PC-9 (cell line): ENCODE measurements around the gene CALHM2. TPM values are rescaled to one million over a fixed set of nuclear protein-coding genes. Genes with fewer than 3 reads are reported as not detected.
A peak's percentile ranks its signal among the peaks of the same experiment; 100 is the strongest.
"Not testable (repeated sequence)": the region's sequence is repeated elsewhere in the genome, so short reads cannot be mapped to it uniquely, and the experiment has no call there.

ENCODE experiments used
- BruUV-seq: library from RNA; stranded (reverse); fragments of 400-500 nt; replicated peaks from 2 replicates; lab custom pipeline; 2021; lab: Mats Ljungman, UMichigan
- CTCF ChIA-PET: fragments of 300-600 bp; sonication (Branson Sonifier 250); formaldehyde crosslinking; loops from one replicate; lab custom pipeline; 2022; ENCODE audit warnings: antibody characterized with exemption; lab: Charles Lee
- POLR2A ChIA-PET: fragments of 300-600 bp; sonication (Branson Sonifier 250); formaldehyde crosslinking; loops from one replicate; lab custom pipeline; 2022; ENCODE audit warnings: antibody characterized with exemption; ENCODE audit not compliant: unreplicated experiment; lab: Charles Lee
- DNase-seq, 2 experiments: peaks; one replicate each; pipeline versions ENCODE4 v3.0.0 to v3.0.0-alpha.2; 2015 to 2022; ENCODE audit warnings: mixed read lengths in 1 of 2
- H2AFZ ChIP-seq: fragments of 200-600 bp; sonication (generic); 2 replicates; pipeline ENCODE4 v1.8.1; 2017; ENCODE audit warnings: antibody characterized with exemption
- H3F3A ChIP-seq: fragments of 200-600 bp; sonication (generic); 2 replicates; pipeline ENCODE4 v1.8.1; 2017; ENCODE audit warnings: antibody characterized with exemption, mild to moderate bottlenecking, low read depth; ENCODE audit not compliant: insufficient read depth
- H3K27ac ChIP-seq: fragments of 200-600 bp; sonication (generic); 2 replicates; pipeline ENCODE4 v1.6.1; 2016; ENCODE audit warnings: mixed run types
- H3K27me3 ChIP-seq: fragments of 200-600 bp; sonication (generic); 2 replicates; pipeline ENCODE4 v1.6.1; 2016; ENCODE audit warnings: low read depth, mixed run types; ENCODE audit not compliant: insufficient read depth
- H3K36me3 ChIP-seq: fragments of 200-600 bp; sonication (generic); 2 replicates; pipeline ENCODE4 v1.6.1; 2016; ENCODE audit warnings: low read depth, mixed run types
- H3K4me1 ChIP-seq: fragments of 200-600 bp; sonication (generic); replicated peaks from 2 replicates; pipeline ENCODE4 v1.6.1; 2016; ENCODE audit warnings: mixed run types; ENCODE audit not compliant: insufficient read depth
- H3K4me2 ChIP-seq: fragments of 200-600 bp; sonication (generic); 2 replicates; pipeline ENCODE4 v1.6.1; 2017; ENCODE audit warnings: mixed run types
- H3K4me3 ChIP-seq: fragments of 200-600 bp; sonication (generic); 2 replicates; pipeline ENCODE4 v1.6.1; 2016; ENCODE audit warnings: mixed run types
- H3K79me2 ChIP-seq: fragments of 200-600 bp; sonication (generic); 2 replicates; pipeline ENCODE4 v1.6.1; 2017; ENCODE audit warnings: low read depth, mixed run types
- H3K9me2 ChIP-seq: fragments of 200-600 bp; sonication (generic); 2 replicates; pipeline ENCODE4 v1.8.1; 2017; ENCODE audit warnings: mild to moderate bottlenecking; ENCODE audit not compliant: insufficient read depth
- H3K9me3 ChIP-seq: fragments of 200-600 bp; sonication (generic); 2 replicates; pipeline ENCODE4 v1.8.1; 2016; ENCODE audit warnings: low read depth; ENCODE audit not compliant: insufficient read depth
- H4K20me1 ChIP-seq: fragments of 200-600 bp; sonication (generic); 2 replicates; pipeline ENCODE4 v1.8.1; 2017; ENCODE audit not compliant: insufficient read depth
- EZH2 ChIP-seq: fragments of 200-600 bp; sonication (generic); IDR thresholded peaks from 2 replicates; pipeline ENCODE4 v1.8.0; 2017; ENCODE audit warnings: antibody characterized with exemption, low read depth
- intact Hi-C: fragments of 100-400 bp; cut with micrococcal nuclease; formaldehyde crosslinking; loops from one replicate; pipeline ENCODE4 v1.10.0; 2022; ENCODE audit not compliant: unreplicated experiment
- total RNA-seq: library from RNA; stranded (reverse); gene quantifications from 2 replicates; pipeline ENCODE4 v1.2.3, GENCODE V29; 2021
- TF ChIP-seq, protein P1 (sequence below): fragments of 200-600 bp; sonication (generic); conservative IDR thresholded peaks from 2 replicates; pipeline ENCODE4 v1.6.1; 2017; ENCODE audit warnings: mixed run types, antibody characterized with exemption, mild to moderate bottlenecking, moderate library complexity

The CALHM2 gene
- total RNA-seq, 1 experiment from 2014 or later: 54.1 TPM

DNA sequence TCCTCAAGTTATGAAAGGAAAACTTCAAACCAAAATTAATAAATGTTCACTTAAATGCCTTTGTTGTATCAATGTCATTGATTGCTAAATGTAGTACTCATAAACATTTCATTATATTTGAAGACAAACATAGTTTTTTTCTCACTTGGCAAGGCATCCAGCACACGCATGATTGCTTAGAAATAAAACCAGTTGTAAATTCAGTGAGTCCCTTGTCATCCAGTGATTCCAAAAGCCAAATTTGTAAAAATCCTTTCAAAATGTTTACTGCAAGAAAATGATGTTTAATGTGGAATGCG lies 35.2 kb upstream of the CALHM2 start:
- H3K36me3 ChIP-seq: no peaks in the 10 kb centered on the region
- intact Hi-C loops: loop anchor here (10.0 kb wide), 1 partner anchor 197 kb away; no protein-coding TSS in a partner anchor
- H3K4me1 ChIP-seq: peaks cover 3% of the 10 kb centered on the region; the same call in 1 of the 2 replicates
- TF ChIP-seq EZH2: no peak
- TF ChIP-seq, protein P1, sequence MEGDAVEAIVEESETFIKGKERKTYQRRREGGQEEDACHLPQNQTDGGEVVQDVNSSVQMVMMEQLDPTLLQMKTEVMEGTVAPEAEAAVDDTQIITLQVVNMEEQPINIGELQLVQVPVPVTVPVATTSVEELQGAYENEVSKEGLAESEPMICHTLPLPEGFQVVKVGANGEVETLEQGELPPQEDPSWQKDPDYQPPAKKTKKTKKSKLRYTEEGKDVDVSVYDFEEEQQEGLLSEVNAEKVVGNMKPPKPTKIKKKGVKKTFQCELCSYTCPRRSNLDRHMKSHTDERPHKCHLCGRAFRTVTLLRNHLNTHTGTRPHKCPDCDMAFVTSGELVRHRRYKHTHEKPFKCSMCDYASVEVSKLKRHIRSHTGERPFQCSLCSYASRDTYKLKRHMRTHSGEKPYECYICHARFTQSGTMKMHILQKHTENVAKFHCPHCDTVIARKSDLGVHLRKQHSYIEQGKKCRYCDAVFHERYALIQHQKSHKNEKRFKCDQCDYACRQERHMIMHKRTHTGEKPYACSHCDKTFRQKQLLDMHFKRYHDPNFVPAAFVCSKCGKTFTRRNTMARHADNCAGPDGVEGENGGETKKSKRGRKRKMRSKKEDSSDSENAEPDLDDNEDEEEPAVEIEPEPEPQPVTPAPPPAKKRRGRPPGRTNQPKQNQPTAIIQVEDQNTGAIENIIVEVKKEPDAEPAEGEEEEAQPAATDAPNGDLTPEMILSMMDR: no peak
- H3K9me2 ChIP-seq: no peaks in the 10 kb centered on the region
- no TSS peak for BruUV-seq
- H3K79me2 ChIP-seq: no peaks in the 10 kb centered on the region
- ChIA-PET POLR2A (no interaction called here), CTCF (interaction anchor here (0.6 kb wide), 1 partner anchor 767 kb away, joined by 5 read pairs; no protein-coding TSS in a partner anchor)
- H3K9me3 ChIP-seq: no peaks in the 10 kb centered on the region
- no peaks in the 10 kb centered on the region for H4K20me1 ChIP-seq
- no peak overlapping the region for H2AFZ ChIP-seq
- H3K4me3 ChIP-seq: no peak overlapping the region
- no peaks in the 10 kb centered on the region; the same call in 1 of the 2 replicates for H3F3A ChIP-seq
- H3K4me2 ChIP-seq: no peak overlapping the region
- H3K27me3 ChIP-seq: no peaks in the 10 kb centered on the region
- no peak for DNase-seq
- no peak overlapping the region for H3K27ac ChIP-seq

DNA sequence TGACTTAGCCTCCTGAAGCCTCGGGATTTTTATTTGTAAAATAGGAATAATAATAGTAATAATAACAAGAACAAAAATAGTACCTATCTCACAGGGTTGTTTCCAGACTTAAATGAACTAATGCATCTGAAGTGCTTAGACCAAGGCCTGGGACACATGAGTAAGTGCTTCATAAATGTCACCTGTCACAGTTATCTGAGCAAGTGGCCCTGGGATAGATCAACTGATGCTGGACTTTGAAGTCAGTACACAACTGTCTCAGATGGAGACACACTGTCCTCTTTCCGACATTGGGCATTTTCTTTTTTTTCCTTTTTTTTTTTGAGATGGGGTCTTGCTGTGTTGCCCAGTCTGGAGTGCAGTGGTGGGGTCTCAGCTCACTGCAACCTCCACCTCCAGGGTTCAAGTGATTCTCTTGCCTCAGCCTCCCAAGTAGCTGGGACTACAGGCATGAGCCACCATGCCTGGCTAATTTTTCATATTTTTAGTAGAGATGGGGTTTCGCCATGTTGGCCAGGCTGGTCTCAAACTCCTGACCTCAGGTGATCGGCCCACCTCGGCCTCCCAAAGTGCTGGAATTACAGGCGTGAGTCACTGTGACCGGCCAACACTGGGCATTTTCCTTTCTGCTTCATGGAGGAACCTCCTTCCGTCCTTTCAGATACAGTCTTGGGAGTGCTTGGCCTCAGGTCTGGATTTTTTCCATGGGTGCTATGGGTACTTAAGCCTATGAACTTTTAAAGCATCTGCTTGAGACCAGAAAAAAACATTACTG lies 34.7 kb upstream of the CALHM2 start:
- H3K4me1 ChIP-seq, H3K27me3 ChIP-seq, H3K9me2 ChIP-seq, H3K27ac ChIP-seq, H4K20me1 ChIP-seq, BruUV-seq, H3K36me3 ChIP-seq, H2AFZ ChIP-seq, H3K79me2 ChIP-seq, H3K4me3 ChIP-seq, H3F3A ChIP-seq, DNase-seq, H3K4me2 ChIP-seq, POLR2A ChIA-PET, H3K9me3 ChIP-seq: not testable (repeated sequence)
- CTCF ChIA-PET: interaction anchor here (0.6 kb wide), 1 partner anchor 243 kb away, joined by 4 read pairs; no protein-coding TSS in a partner anchor
- intact Hi-C loops: loop anchor here (10.0 kb wide), 1 partner anchor 198 kb away; no protein-coding TSS in a partner anchor

DNA sequence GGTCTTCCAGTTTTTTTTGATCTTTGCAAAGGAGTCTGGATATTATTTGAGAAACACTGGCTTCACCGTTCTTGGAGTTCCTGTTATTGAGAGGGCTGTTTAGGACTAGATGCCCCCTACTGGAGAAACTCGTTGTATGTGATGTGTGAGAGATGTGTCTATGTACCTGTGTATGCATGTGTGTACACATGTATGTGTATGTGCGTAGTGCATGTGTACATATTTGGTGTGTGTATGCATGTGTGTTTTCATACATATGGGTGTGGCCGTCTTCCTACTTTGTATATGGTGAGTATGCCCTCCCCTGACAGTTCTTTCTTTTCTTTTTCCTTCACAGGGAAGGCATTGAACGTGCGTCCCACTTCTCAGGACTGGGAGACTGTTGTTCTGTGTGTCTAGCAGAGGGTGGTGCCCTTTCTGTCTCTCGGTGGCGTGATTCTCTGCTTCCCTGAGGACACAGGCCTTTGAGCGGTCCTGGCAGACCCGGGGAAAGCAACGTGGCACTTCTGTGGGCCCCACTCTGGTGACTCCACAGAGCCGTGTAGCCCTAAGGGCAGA lies 29.9 kb upstream of the CALHM2 start:
- Histone ChIP-seq H3K9me3 (no peaks in the 10 kb centered on the region), H2AFZ (no peak overlapping the region), H4K20me1 (no peaks in the 10 kb centered on the region), H3K4me2 (no peak overlapping the region), H3K9me2 (no peaks in the 10 kb centered on the region), H3K4me1 (peaks cover 39% of the 10 kb centered on the region), H3F3A (peaks cover 9% of the 10 kb centered on the region; the same call in 1 of the 2 replicates), H3K36me3 (no peaks in the 10 kb centered on the region), H3K27ac (no peak overlapping the region), H3K27me3 (no peaks in the 10 kb centered on the region), H3K79me2 (peaks cover 4% of the 10 kb centered on the region; the same call in 1 of the 2 replicates), H3K4me3 (no peak overlapping the region)
- DNase-seq: peak in 1 of 2 experiments; percentile 20
- CTCF ChIA-PET: no interaction called here
- TF ChIP-seq EZH2: no peak
- TF ChIP-seq, protein P1: peak; percentile 70
- POLR2A ChIA-PET: no interaction called here
- intact Hi-C loops: loop anchor here (5.0 to 10.0 kb wide), 2 partner anchors 203 to 565 kb away; partner anchors contain the start of gene CNNM2
- BruUV-seq: no TSS peak
